OCI-LY1 (cell line): Measurements from ENCODE around the gene SLC39A9.

ENCODE experiments used
- EZH2 ChIP-seq: fragments of 200-600 bp; sonication (generic), shearing (Covaris generic); IDR thresholded peaks from 2 replicates; pipeline ENCODE4 v1.8.0; 2017; ENCODE audit warnings: borderline replicate concordance, mixed run types, mild to moderate bottlenecking, antibody characterized with exemption, low read length, moderate library complexity, mixed read lengths
- TF ChIP-seq, protein P1 (sequence below): fragments of 200-600 bp; sonication (generic), shearing (Covaris generic); IDR thresholded peaks from 2 replicates; pipeline ENCODE4 v1.5.1; 2017; ENCODE audit warnings: mild to moderate bottlenecking, antibody characterized with exemption, low read length, moderate library complexity, mixed read lengths

DNA sequence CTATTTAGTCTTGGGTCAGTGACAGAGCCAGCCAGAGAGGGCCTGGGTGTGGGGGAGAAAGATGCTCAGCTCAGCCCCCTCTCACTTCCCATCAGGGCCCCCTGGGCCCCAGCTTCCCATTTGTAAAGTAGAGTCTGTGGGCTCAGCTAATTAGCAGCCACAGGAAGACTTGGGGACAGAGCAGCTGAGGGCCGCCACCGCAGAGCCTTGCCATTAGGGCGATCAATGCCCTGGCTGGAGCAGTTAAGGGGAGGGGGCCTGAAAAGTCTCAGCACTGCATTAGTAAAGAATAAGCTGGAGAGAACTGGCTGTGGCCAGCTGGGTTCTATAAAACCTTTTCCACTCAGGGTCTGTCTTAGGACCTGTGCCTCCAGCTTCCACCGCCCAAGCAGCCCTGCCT is 88.7 kb downstream of the SLC39A9 start:
- TF ChIP-seq, protein P1, sequence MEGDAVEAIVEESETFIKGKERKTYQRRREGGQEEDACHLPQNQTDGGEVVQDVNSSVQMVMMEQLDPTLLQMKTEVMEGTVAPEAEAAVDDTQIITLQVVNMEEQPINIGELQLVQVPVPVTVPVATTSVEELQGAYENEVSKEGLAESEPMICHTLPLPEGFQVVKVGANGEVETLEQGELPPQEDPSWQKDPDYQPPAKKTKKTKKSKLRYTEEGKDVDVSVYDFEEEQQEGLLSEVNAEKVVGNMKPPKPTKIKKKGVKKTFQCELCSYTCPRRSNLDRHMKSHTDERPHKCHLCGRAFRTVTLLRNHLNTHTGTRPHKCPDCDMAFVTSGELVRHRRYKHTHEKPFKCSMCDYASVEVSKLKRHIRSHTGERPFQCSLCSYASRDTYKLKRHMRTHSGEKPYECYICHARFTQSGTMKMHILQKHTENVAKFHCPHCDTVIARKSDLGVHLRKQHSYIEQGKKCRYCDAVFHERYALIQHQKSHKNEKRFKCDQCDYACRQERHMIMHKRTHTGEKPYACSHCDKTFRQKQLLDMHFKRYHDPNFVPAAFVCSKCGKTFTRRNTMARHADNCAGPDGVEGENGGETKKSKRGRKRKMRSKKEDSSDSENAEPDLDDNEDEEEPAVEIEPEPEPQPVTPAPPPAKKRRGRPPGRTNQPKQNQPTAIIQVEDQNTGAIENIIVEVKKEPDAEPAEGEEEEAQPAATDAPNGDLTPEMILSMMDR = no peak
- no peak for TF ChIP-seq EZH2
